Caco-2 (cell line): ENCODE results near the gene B3GALT4. TPM values are rescaled to one million over a fixed set of nuclear protein-coding genes. Genes with fewer than 3 reads are reported as not detected.

Experiments used
- BruUV-seq: library from RNA; stranded (reverse); fragments of 400-500 nt; replicated peaks from 2 replicates; lab custom pipeline; 2021; lab: Mats Ljungman, UMichigan
- CTCF ChIA-PET: fragments of 300-600 bp; sonication (Branson Sonifier 250); formaldehyde crosslinking; loops from one replicate; lab custom pipeline; 2022; ENCODE audit warnings: antibody characterized with exemption; lab: Charles Lee
- POLR2A ChIA-PET: fragments of 300-600 bp; sonication (Branson Sonifier 250); formaldehyde crosslinking; loops from one replicate; lab custom pipeline; 2022; ENCODE audit warnings: antibody characterized with exemption; lab: Charles Lee
- DNase-seq, 2 experiments: peaks; one replicate each; pipeline versions ENCODE4 v3.0.0 to v3.0.0-alpha.2; 2020 to 2022
- H3K27me3 ChIP-seq: replicated peaks from 2 replicates; pipeline ENCODE4 v1.6.0; 2011; ENCODE audit warnings: low read length; ENCODE audit not compliant: control insufficient read depth, insufficient read depth
- H3K36me3 ChIP-seq: 2 replicates; pipeline ENCODE4 v1.5.1; 2011; ENCODE audit warnings: low read length; ENCODE audit not compliant: control insufficient read depth, insufficient read depth
- H3K4me1 ChIP-seq: fragments of 250-450 bp; sonication (Bioruptor Pico); 2 replicates; pipeline ENCODE4 v1.5.1; 2020; ENCODE audit warnings: mild to moderate bottlenecking
- H3K4me3 ChIP-seq: 2 replicates; pipeline ENCODE4 v1.5.1; 2011; ENCODE audit warnings: low read depth, mild to moderate bottlenecking, control low read depth, low read length
- H3K9me3 ChIP-seq: fragments of 250-450 bp; sonication (Bioruptor Pico); 2 replicates; pipeline ENCODE4 v1.5.1; 2020; ENCODE audit warnings: mild to moderate bottlenecking, moderate library complexity
- H3K27ac Mint-ChIP-seq: one replicate; pipeline ENCODE4 v1.8.0; 2022; ENCODE audit warnings: mixed read lengths; ENCODE audit not compliant: unreplicated experiment
- H3K27me3 Mint-ChIP-seq: one replicate; pipeline ENCODE4 v1.8.0; 2022; ENCODE audit warnings: mixed read lengths; ENCODE audit not compliant: insufficient read depth, unreplicated experiment
- H3K36me3 Mint-ChIP-seq: one replicate; pipeline ENCODE4 v1.8.0; 2022; ENCODE audit warnings: mild to moderate bottlenecking, mixed read lengths; ENCODE audit not compliant: insufficient read depth, unreplicated experiment
- H3K4me1 Mint-ChIP-seq: one replicate; pipeline ENCODE4 v1.8.0; 2022; ENCODE audit warnings: low read depth, mixed read lengths; ENCODE audit not compliant: unreplicated experiment
- H3K4me3 Mint-ChIP-seq: one replicate; pipeline ENCODE4 v1.8.0; 2022; ENCODE audit warnings: mild to moderate bottlenecking, moderate library complexity, mixed read lengths; ENCODE audit not compliant: unreplicated experiment
- H3K9me3 Mint-ChIP-seq: one replicate; pipeline ENCODE4 v1.8.0; 2022; ENCODE audit warnings: mixed read lengths; ENCODE audit not compliant: unreplicated experiment
- intact Hi-C: fragments of 100-400 bp; cut with micrococcal nuclease; formaldehyde crosslinking; loops from one replicate; pipeline ENCODE4 v1.10.0; 2022; ENCODE audit not compliant: unreplicated experiment
- total RNA-seq: library from RNA; stranded (reverse); gene quantifications from 2 replicates; pipeline ENCODE4 v1.2.3, GENCODE V29; 2022
- TF ChIP-seq, protein P1 (sequence below), 2 experiments: fragments of 200-600 bp in 1 of 2; IDR thresholded peaks; 1 replicate in 1 of 2; 2 replicates in 1 of 2; pipeline versions ENCODE4 v1.5.1 to v1.8.0; 2011 to 2022; ENCODE audit warnings: antibody characterized with exemption in 1 of 2, control low read depth in 1 of 2, inconsistent platforms in 1 of 2, low read depth in 1 of 2, low read length in 1 of 2, mild to moderate bottlenecking in 1 of 2, moderate library complexity in 1 of 2; ENCODE audit not compliant: insufficient read depth in 1 of 2, severe bottlenecking in 1 of 2, unreplicated experiment in 1 of 2

Gene B3GALT4
- total RNA-seq, 1 experiment from 2014 or later: 0.34 TPM

DNA sequence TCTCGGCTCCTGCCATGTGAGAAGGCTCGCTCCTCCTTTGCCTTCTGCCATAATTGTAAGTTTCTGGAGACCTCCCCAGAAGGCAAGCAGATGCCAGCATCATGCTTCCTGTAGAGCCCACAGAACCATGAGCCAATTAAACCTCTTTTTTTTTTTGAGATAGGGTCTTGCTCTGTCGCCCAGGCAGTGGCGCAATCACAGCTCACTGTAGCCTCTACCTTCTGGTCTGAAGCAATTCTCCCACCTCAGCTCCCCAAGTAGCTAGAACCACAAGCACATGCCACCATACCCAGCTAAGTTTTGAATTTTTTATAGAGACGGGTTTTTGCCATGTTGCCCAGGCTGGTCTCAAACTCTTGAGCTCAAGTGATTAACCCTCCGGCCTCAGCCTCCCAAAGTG lies 40.1 kb upstream of the B3GALT4 start:
- ChIA-PET CTCF (no interaction called here), POLR2A (no interaction called here)
- BruUV-seq: no TSS peak
- no peak overlapping the region for H3K27ac Mint-ChIP-seq
- peaks cover 23% of the 10 kb centered on the region for H3K27me3 Mint-ChIP-seq
- no peak overlapping the region for H3K4me3 ChIP-seq
- intact Hi-C loops: no loop called here
- no peaks in the 10 kb centered on the region for H3K9me3 Mint-ChIP-seq
- no peaks in the 10 kb centered on the region for H3K27me3 ChIP-seq
- no peaks in the 10 kb centered on the region for H3K36me3 ChIP-seq
- no peaks in the 10 kb centered on the region for H3K4me1 Mint-ChIP-seq
- H3K4me1 ChIP-seq: no peaks in the 10 kb centered on the region
- no peak overlapping the region for H3K4me3 Mint-ChIP-seq
- no peak for DNase-seq
- H3K36me3 Mint-ChIP-seq: no peaks in the 10 kb centered on the region
- no peaks in the 10 kb centered on the region for H3K9me3 ChIP-seq
- TF ChIP-seq, protein P1, sequence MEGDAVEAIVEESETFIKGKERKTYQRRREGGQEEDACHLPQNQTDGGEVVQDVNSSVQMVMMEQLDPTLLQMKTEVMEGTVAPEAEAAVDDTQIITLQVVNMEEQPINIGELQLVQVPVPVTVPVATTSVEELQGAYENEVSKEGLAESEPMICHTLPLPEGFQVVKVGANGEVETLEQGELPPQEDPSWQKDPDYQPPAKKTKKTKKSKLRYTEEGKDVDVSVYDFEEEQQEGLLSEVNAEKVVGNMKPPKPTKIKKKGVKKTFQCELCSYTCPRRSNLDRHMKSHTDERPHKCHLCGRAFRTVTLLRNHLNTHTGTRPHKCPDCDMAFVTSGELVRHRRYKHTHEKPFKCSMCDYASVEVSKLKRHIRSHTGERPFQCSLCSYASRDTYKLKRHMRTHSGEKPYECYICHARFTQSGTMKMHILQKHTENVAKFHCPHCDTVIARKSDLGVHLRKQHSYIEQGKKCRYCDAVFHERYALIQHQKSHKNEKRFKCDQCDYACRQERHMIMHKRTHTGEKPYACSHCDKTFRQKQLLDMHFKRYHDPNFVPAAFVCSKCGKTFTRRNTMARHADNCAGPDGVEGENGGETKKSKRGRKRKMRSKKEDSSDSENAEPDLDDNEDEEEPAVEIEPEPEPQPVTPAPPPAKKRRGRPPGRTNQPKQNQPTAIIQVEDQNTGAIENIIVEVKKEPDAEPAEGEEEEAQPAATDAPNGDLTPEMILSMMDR (IDR thresholded peaks at IDR 0.05; ENCODE audit: insufficient read depth in 1 of 2, low read depth in 1 of 2, low read length in 1 of 2, severe bottlenecking in 1 of 2, unreplicated experiment in 1 of 2): no peak

DNA sequence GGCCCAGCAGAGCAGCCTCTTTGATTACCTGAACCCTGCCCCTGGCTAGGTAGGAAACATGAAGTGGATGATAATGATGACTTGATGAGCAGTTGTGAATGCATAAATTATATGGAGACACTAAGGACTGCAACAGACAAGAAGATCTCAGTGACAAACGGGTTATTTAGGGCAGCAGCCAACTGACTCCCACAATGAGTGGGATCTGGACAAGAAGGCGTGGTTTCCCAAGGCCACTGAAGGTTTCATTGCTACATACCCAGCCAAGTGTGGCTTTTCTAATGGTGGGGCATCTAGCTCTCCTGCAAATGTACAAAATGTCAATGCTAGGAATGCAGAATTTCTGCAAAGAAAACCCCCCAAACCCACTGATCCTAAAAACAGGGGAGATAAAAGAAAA lies 39.2 kb upstream of the B3GALT4 start:
- Mint-ChIP-seq H3K9me3 (no peaks in the 10 kb centered on the region), H3K4me1 (no peaks in the 10 kb centered on the region), H3K4me3 (no peak overlapping the region), H3K27ac (no peak overlapping the region), H3K27me3 (peaks cover 22% of the 10 kb centered on the region), H3K36me3 (no peaks in the 10 kb centered on the region)
- TF ChIP-seq, protein P1 (IDR thresholded peaks at IDR 0.05; ENCODE audit: insufficient read depth in 1 of 2, low read depth in 1 of 2, low read length in 1 of 2, severe bottlenecking in 1 of 2, unreplicated experiment in 1 of 2): no peak
- ChIA-PET CTCF (no interaction called here), POLR2A (no interaction called here)
- Histone ChIP-seq H3K4me3 (no peak overlapping the region), H3K9me3 (no peaks in the 10 kb centered on the region), H3K4me1 (no peaks in the 10 kb centered on the region), H3K27me3 (no peaks in the 10 kb centered on the region), H3K36me3 (no peaks in the 10 kb centered on the region)
- intact Hi-C loops: no loop called here
- DNase-seq: no peak
- no TSS peak for BruUV-seq

DNA sequence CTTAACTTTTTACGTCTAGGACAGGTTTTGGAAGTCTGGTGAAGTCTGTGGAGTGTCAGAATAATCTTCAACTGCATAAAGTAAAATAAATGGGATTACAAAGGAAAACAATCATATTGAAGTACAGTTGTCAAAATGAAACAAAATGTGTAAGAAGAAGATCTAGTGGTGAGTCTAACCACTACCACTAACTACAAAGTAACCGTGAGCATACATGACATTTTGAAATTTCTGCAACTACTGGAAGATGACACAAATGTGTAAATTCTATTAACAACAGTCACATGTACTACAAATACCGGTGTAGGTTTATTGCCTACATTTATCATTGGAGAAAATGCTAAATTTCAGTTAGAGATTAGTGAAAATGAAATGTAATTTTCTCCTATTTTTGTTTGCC lies 35.0 kb upstream of the B3GALT4 start:
- Histone ChIP-seq H3K9me3 (no peaks in the 10 kb centered on the region), H3K36me3 (no peaks in the 10 kb centered on the region; the same call in 1 of the 2 replicates), H3K4me1 (no peaks in the 10 kb centered on the region), H3K4me3 (no peak overlapping the region), H3K27me3 (no peaks in the 10 kb centered on the region)
- CTCF ChIA-PET: no interaction called here
- POLR2A ChIA-PET: no interaction called here
- H3K4me3 Mint-ChIP-seq: no peak overlapping the region
- H3K9me3 Mint-ChIP-seq: no peaks in the 10 kb centered on the region
- no peak overlapping the region for H3K27ac Mint-ChIP-seq
- no peak for DNase-seq
- no peaks in the 10 kb centered on the region for H3K4me1 Mint-ChIP-seq
- intact Hi-C loops: no loop called here
- H3K36me3 Mint-ChIP-seq: no peaks in the 10 kb centered on the region
- BruUV-seq: no TSS peak
- TF ChIP-seq, protein P1 (IDR thresholded peaks at IDR 0.05; ENCODE audit: insufficient read depth in 1 of 2, low read depth in 1 of 2, low read length in 1 of 2, severe bottlenecking in 1 of 2, unreplicated experiment in 1 of 2): no peak
- H3K27me3 Mint-ChIP-seq: peaks cover 12% of the 10 kb centered on the region
